Measurements from ENCODE around the gene WDR83. TPM values are rescaled to one million over a fixed set of nuclear protein-coding genes. Genes with fewer than 3 reads are reported as not detected.

WDR83 gene
- total and polyA plus RNA-seq, 12 donors: 3.9 to 68.5 (median 15.0) TPM

GRCh38 chr19:12698138-12698537, 31.5 kb downstream of the WDR83 start:
- DNase-seq: no peak
- H3K27ac ChIP-seq: no peak overlapping the region
- intact Hi-C loops (cut with DNase I): no loop called here
- WGBS, 4 donors: 80 to 84% (median 83%) methylated on average over 6 of the region's 6 CpGs
- no peaks in the 10 kb centered on the region for H3K27me3 ChIP-seq
- H3K4me3 ChIP-seq: no peak overlapping the region
- H3K36me3 ChIP-seq (replicated peaks in 1 of 2): peaks cover 0 to 32% of the 10 kb centered on the region in 2 donors
- H3K4me1 ChIP-seq (replicated peaks in 1 of 2): peaks cover 10 to 18% of the 10 kb centered on the region in 2 donors
- no peaks in the 10 kb centered on the region for H3K9me3 ChIP-seq (replicated peaks in 1 of 3)
- no peak for TF ChIP-seq POLR2A (IDR thresholded peaks at IDR 0.05)
- TF ChIP-seq CTCF (IDR thresholded peaks at IDR 0.05): no peak

- peaks cover 0 to 6% of the 10 kb centered on the region in 2 donors for H3K4me1 ChIP-seq (replicated peaks in 1 of 2)
- intact Hi-C loops (cut with DNase I): no loop called here
- H3K9me3 ChIP-seq (replicated peaks in 1 of 3): no peaks in the 10 kb centered on the region
- peaks cover 0 to 67% of the 10 kb centered on the region in 2 donors for H3K36me3 ChIP-seq (replicated peaks in 1 of 2)
- no peaks in the 10 kb centered on the region for H3K27me3 ChIP-seq
- DNase-seq: no peak
- whole genome bisulfite sequencing, 4 donors: 79 to 87% (median 84%) methylated on average over 19 to 33 of the region's 33 CpGs
- TF ChIP-seq CTCF (IDR thresholded peaks at IDR 0.05): no peak
- TF ChIP-seq POLR2A (IDR thresholded peaks at IDR 0.05): no peak
- H3K27ac ChIP-seq: no peak overlapping the region
- H3K4me3 ChIP-seq: no peak overlapping the region
Observed at GRCh38 chr19:12701596-12702282, 35.1 kb downstream of the WDR83 start.

- intact Hi-C loops (cut with DNase I): no loop called here
Observed at GRCh38 chr19:12703046-12703445, 36.4 kb downstream of the WDR83 start.

GRCh38 chr19:12705169-12705568, 38.6 kb downstream of the WDR83 start:
- Histone ChIP-seq H3K9me3 (replicated peaks in 1 of 3) (no peaks in the 10 kb centered on the region), H3K27ac (no peak overlapping the region), H3K36me3 (replicated peaks in 1 of 2) (peaks cover 0 to 99% of the 10 kb centered on the region in 2 donors), H3K27me3 (no peaks in the 10 kb centered on the region), H3K4me3 (no peak overlapping the region), H3K4me1 (replicated peaks in 1 of 2) (no peaks in the 10 kb centered on the region)
- TF ChIP-seq CTCF (IDR thresholded peaks at IDR 0.05) (no peak), POLR2A (IDR thresholded peaks at IDR 0.05) (no peak)
- WGBS, 4 donors: 92 to 95% (median 93%) methylated on average over 6 to 13 of the region's 13 CpGs
- no peak for DNase-seq
- intact Hi-C loops (cut with DNase I): no loop called here

More at GRCh38 chr19:12703046-12703445, 36.4 kb downstream of the WDR83 start:
- TF ChIP-seq POLR2A (IDR thresholded peaks at IDR 0.05): no peak
- TF ChIP-seq CTCF (IDR thresholded peaks at IDR 0.05): no peak
- Histone ChIP-seq H3K27me3 (no peaks in the 10 kb centered on the region), H3K9me3 (replicated peaks in 1 of 3) (no peaks in the 10 kb centered on the region), H3K36me3 (replicated peaks in 1 of 2) (peaks cover 0 to 80% of the 10 kb centered on the region in 2 donors), H3K4me3 (no peak overlapping the region), H3K27ac (no peak overlapping the region), H3K4me1 (replicated peaks in 1 of 2) (no peaks in the 10 kb centered on the region)
- no peak for DNase-seq
- WGBS, 4 donors: 67 to 79% (median 70%) methylated on average over 9 of the region's 9 CpGs

Data from adrenal gland (tissue), 12 donors.